Renal cortical epithelial cell (primary cell): ENCODE measurements around the gene ZNF260. TPM values are rescaled to one million over a fixed set of nuclear protein-coding genes. Genes with fewer than 3 reads are reported as not detected.

Experiments
- DNase-seq: peaks from one replicate; pipeline ENCODE4 v3.0.0-alpha.2; 2011; ENCODE audit warnings: low read depth
- total RNA-seq: library from RNA; depleted of rRNA; stranded (reverse); fragments of >200 nt; gene quantifications from 2 replicates; pipeline ENCODE4 v1.2.3, GENCODE V29; 2014

ZNF260 gene
- total RNA-seq, 1 donor from 2014 or later = 34.5 TPM

DNA sequence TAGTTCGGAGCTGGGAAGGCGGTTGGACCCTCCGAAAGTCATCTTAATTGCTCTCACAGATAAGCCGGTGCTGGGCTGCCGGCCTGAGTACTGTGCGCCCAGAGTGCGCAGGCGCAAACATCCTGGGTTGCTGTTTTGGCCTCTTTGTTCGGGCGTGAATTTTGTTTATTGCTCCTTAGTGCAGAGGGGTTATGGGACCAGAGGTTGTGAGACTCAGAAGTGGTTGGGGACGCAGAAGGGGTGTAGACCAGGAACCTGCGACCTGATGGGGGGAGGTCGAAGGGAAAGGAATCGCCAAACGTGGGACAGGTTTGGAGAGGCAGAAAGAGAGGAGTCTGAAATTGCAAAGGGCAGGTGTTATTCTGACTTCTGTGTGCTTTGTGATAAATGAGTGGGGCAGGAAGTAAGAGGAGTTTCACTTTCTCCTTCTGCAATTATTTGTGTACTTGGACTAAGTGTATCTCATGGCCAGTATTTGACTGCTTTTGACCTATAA lies 38.1 kb downstream of the ZNF260 start:
- DNase-seq = no peak

DNA sequence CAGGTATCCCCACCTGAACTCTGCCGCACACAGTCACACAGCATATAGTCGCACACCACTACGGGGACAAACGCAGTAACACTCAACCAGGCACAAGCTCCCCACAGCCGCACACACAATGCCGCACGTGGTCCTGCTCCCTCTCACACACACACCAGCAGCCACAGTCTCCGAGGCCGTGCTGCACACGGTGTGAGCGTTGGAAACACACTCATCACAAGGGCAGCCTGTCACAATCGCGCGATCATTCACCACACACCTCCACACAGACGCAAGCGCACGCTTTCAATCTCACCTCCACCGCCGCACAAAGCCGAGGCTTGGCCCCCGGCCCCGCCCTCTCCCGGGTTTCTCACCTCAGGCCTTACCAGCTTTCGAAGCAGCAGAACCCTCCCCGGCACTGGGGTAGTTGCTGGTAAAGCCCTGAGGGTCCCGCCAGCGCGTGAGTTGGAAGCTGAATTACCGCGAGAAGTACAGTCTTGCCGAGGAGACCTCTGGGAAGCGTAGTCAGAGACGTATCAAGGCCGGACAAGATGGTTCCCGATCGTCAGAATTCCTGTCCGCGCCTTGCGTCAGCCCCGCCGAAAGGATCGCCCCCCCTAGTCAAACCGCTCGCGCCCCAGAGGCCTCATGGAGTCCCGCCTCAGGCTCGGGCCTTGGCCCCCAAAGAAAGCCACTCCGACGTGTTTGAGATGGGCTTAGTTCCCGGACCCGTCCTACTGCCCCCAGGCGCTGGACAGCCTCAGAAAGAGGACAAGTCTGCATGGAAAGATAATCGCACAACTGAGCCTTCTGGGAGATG lies 38.8 kb downstream of the ZNF260 start, which contains the start of gene ZNF566:
Gene ZNF566, minus strand, starts transcription at position 444 of the 802 bp plus-strand sequence. CDS start 13,004 bp downstream, outside the sequence.
- peak; percentile 96 for DNase-seq

DNA sequence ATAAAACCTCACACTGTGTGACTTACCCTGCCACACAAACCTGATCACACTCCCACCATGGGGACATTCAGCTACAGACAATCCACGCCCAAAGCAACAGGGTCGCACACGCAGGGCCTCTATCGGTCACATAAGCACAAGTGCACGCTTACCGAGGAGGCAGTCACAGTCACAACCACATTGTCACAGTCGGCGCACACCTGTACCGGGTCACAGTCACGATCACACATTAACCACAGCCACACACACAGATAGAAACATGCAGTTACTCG lies 39.3 kb downstream of the ZNF260 start:
- no peak for DNase-seq

DNA sequence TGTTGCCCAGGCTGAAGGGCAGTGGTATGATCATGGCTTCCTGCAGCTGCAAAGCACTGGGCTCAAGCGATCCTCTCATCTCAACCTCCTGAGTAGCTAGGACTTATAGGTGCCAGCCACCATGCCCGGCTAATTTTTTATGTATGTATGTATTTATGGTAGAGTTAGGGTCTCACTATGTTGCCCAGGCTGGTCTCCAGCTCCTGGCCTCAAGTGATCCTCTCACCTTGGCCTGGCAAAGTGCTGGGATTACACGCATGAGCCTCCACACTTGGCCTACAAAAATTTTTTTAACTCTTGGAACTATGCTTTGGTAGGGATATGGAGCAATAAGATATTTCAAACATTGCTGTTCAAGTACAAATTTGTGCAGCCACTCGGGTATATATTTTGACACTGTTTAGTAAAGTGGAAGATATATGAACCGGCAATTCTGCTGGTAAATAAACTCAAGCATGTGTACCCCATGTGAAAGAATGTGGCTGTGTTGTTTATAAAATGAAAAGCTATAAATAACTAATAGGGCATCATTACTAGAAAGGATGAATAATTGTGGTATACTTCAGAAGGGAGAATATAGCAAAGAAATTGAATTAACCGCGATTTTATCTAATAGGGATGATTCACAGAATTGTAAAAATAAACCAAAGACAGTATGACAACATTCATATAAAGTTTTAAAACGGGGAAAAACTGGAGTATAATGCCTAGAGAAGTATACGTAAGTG lies 39.8 kb downstream of the ZNF260 start:
- DNase-seq = no peak

DNA sequence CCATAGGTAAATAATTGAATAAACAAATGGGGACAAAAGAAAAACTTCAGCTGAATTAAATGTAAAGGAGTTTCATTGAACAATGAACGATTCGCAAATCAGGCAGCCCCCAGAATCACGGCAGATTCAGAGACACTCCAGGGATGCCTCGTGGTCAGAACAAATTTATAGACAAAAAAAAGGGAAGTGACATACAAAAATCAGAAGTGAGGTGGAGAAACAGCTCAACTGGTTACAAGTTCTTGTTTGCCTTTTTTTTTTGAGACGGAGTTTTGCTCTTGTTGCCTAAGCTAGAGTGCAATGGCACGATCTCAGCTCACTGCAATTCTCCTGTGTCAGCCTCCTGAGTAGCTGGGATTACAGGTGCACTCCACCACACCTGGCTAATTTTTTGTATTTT lies 44.4 kb downstream of the ZNF260 start:
- no peak for DNase-seq

DNA sequence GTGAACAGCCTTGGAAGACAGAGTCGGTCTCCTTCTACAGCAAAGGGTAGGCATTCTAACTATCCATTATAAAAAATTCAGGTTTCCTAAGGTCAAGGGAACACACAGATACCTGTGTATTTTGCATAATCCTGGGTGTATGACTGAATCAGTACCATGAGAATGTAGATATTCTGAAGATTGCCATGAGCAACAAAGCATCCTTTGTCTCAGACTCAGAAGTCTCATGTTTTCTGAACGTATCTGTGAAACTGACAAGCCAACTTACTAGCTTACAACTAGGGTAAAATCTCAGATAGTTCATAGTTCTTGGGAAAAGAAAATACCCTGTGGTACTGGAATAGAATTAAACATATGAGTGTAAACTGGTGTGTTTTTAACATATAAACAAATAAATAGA lies 45.2 kb downstream of the ZNF260 start:
- no peak for DNase-seq

Other genes with a start within 250 kb of the ZNF260 start
- gene ZFP14, start 149.1 kb downstream of the ZNF260 start, total RNA-seq = 2.1 and 5.5 TPM in 2 replicates
- gene ZFP82, start 109.6 kb downstream of the ZNF260 start, total RNA-seq = 3.3 and 8.9 TPM in 2 replicates
- 5.2 and 11.9 TPM in 2 replicates for gene ZNF566, start 38.7 kb downstream of the ZNF260 start, total RNA-seq
- 8.2 and 16.7 TPM in 2 replicates for gene ZNF529, start 45.0 kb upstream of the ZNF260 start, total RNA-seq
- 5.6 and 19.0 TPM in 2 replicates for gene ZNF382, start 77.0 kb upstream of the ZNF260 start, total RNA-seq
- 13.2 TPM in 2 replicates for gene ZNF461, start 138.6 kb upstream of the ZNF260 start, total RNA-seq
- 5.6 and 9.4 TPM in 2 replicates for gene ZNF567, start 159.3 kb upstream of the ZNF260 start, total RNA-seq
- gene ZNF850, start 244.5 kb upstream of the ZNF260 start, total RNA-seq = 3.1 and 3.9 TPM in 2 replicates